Heart left ventricle (tissue), 13 donors: Measurements from ENCODE around the gene MYL2.
"Not testable (repeated sequence)": the region's sequence is repeated elsewhere in the genome, so short reads cannot be mapped to it uniquely, and the experiment has no call there.

Experiments
- POLR2A ChIP-seq, 2 donors: fragments of 450-650 bp; IDR thresholded peaks; one replicate each; pipeline ENCODE4 v1.6.1; 2017; ENCODE audit warnings: antibody characterized with exemption in 2 of 2, mild to moderate bottlenecking in 2 of 2, moderate library complexity in 2 of 2
- TF ChIP-seq, protein P1 (sequence below), 12 donors: fragments of 200-600 bp; sonication (generic) in 4 of 12; IDR thresholded peaks; one replicate each; pipeline versions ENCODE4 v1.5.0 to v1.8.0; 2018 to 2022; ENCODE audit warnings: antibody characterized with exemption in 12 of 12, mild to moderate bottlenecking in 5 of 12
- donor health status: ischemic (EF 13 %, LVEDD 7.1; RV severe dilation, severe dysfunction).
- donor health status: DM: no; HTN: yes; CAD: no.
- donor health status: DM: no; HTN: no; CAD: no.
- donor health status: ischemic (EF 25% LVEDD 6.9; RV normal size, moderate dysfunction).
- donor health status: ischemic (EF 25% LVEDD 5.7; RV mildly dilated, moderate dysfunction).
- donor health status: ischemic (EF 35%, LVEDD 5.7; RV mildly dilated, moderate dysfunction).
- donor health status: nonischemic (EF 11% LVEDD 7.7; RV severe dilation, severe dysfunction).
- donor health status: DM: yes; HTN: yes; CAD: no.
- donor health status: PGD.
- donor health status: ischemic (EF 29% LVEDD 5.4; RV normal size, mild dysfunction).
- donor health status: nonischemic (EF 23%, LVEDD 6.1; RV moderate dilation, normal function).

DNA sequence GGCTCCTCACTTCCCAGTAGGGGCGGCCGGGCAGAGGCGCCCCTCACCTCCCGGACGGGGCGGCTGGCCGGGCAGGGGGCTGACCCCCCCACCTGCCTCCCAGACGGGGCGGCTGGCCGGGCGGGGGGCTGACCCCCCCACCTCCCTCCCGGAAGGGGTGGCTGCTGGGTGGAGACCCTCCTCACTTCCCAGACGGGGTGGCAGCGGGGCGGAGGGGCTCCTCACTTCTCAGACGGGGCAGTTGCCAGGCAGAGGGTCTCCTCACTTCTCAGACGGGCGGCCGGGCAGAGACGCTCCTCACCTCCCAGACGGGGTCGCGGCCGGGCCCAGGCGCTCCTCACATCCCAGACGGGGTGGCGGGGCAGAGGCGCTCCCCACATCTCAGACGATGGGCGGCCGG is 30.5 kb upstream of the MYL2 start:
- TF ChIP-seq, protein P1, sequence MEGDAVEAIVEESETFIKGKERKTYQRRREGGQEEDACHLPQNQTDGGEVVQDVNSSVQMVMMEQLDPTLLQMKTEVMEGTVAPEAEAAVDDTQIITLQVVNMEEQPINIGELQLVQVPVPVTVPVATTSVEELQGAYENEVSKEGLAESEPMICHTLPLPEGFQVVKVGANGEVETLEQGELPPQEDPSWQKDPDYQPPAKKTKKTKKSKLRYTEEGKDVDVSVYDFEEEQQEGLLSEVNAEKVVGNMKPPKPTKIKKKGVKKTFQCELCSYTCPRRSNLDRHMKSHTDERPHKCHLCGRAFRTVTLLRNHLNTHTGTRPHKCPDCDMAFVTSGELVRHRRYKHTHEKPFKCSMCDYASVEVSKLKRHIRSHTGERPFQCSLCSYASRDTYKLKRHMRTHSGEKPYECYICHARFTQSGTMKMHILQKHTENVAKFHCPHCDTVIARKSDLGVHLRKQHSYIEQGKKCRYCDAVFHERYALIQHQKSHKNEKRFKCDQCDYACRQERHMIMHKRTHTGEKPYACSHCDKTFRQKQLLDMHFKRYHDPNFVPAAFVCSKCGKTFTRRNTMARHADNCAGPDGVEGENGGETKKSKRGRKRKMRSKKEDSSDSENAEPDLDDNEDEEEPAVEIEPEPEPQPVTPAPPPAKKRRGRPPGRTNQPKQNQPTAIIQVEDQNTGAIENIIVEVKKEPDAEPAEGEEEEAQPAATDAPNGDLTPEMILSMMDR (IDR thresholded peaks at IDR 0.05), result not testable (repeated sequence)
- not testable (repeated sequence) for TF ChIP-seq POLR2A (IDR thresholded peaks at IDR 0.05)
